Left colon (tissue), 2 donors: ENCODE results near the gene CCDC182. TPM values are rescaled to one million over a fixed set of nuclear protein-coding genes. Genes with fewer than 3 reads are reported as not detected.

Experiments used
- ATAC-seq: fragments of 200-7000 bp; cut with Tn5 transposase; one replicate; pipeline ENCODE4 v1.9.1; 2020; ENCODE audit warnings: mild to moderate bottlenecking, moderate library complexity
- DNase-seq, 2 donors: peaks; one replicate each; pipeline ENCODE4 v3.0.0-alpha.2; 2020
- intact Hi-C, 2 donors: fragments of 100-400 bp; cut with DNase I in 1 of 2; cut with micrococcal nuclease in 1 of 2; formaldehyde crosslinking; loops; one replicate each; pipeline versions ENCODE4 v1.11.2 to v1.14.0; 2022; cut with DNase I, micrococcal nuclease
- total RNA-seq, 2 donors: library from RNA; stranded (reverse); fragmentation: NEBNext Ultra II Directional; extraction: Animal tissue kit (Norgen Biotek cat#: 25700); gene quantifications; one replicate each; pipeline ENCODE4 v1.2.1, GENCODE V29; 2021
- donor health status: DM: no; HTN: no; CAD: no.
- donor health status: DM: yes; HTN: yes; CAD: no.

Gene CCDC182
- total RNA-seq, 2 donors from 2014 or later: not detected

- DNase-seq (no peak), ATAC-seq (no peak)
- intact Hi-C loops: no loop called here
These were observed 36.7 kb downstream of the CCDC182 start for GRCh38 chr17:57708410-57708809.

- intact Hi-C loops: no loop called here
- ATAC-seq (no peak), DNase-seq (no peak)
These were observed 37.2 kb downstream of the CCDC182 start for GRCh38 chr17:57707892-57708291.

GRCh38 chr17:57706761-57707160 is 38.3 kb downstream of the CCDC182 start:
- intact Hi-C loops: no loop called here
- no peak for DNase-seq
- ATAC-seq: peak; percentile 33

GRCh38 chr17:57705921-57706695 is 39.0 kb downstream of the CCDC182 start:
- intact Hi-C loops: no loop called here
- DNase-seq (no peak), ATAC-seq (no peak)

GRCh38 chr17:57704448-57704847 is 40.7 kb downstream of the CCDC182 start:
- ATAC-seq (no peak), DNase-seq (no peak)
- intact Hi-C loops: no loop called here

- ATAC-seq (no peak), DNase-seq (no peak)
- intact Hi-C loops: no loop called here
These were observed 41.8 kb downstream of the CCDC182 start for GRCh38 chr17:57703273-57703672.

- no peak for DNase-seq
- no peak for ATAC-seq
- intact Hi-C loops: no loop called here
These were observed 44.0 kb downstream of the CCDC182 start for GRCh38 chr17:57701124-57701523.

GRCh38 chr17:57699751-57700219 is 45.3 kb downstream of the CCDC182 start:
- ATAC-seq: no peak
- DNase-seq: no peak
- intact Hi-C loops: no loop called here

- ATAC-seq: peak; percentile 88
- intact Hi-C loops: no loop called here
- no peak for DNase-seq
These were observed 47.0 kb downstream of the CCDC182 start for GRCh38 chr17:57697891-57698711.

- intact Hi-C loops: no loop called here
- ATAC-seq: no peak
These were observed 47.9 kb downstream of the CCDC182 start for GRCh38 chr17:57697197-57697596.

GRCh38 chr17:57696050-57696449 is 49.0 kb downstream of the CCDC182 start:
- no peak for ATAC-seq
- no peak for DNase-seq
- intact Hi-C loops: no loop called here

More at GRCh38 chr17:57697197-57697596, 47.9 kb downstream of the CCDC182 start:
- DNase-seq: no peak

Other genes with a start within 250 kb of the CCDC182 start
- gene MRPS23, start 104.7 kb upstream of the CCDC182 start, total RNA-seq: 10 to 100 TPM; 18.0 to 21.3 TPM
- gene CUEDC1, start 210.1 kb upstream of the CCDC182 start, total RNA-seq: 10 to 100 TPM; 16.5 to 29.6 TPM
- gene VEZF1, start 243.0 kb upstream of the CCDC182 start, total RNA-seq: 10 to 100 TPM; 38.9 to 53.3 TPM